H7 (cell line): ENCODE results near the gene RNF13. TPM values are rescaled to one million over a fixed set of nuclear protein-coding genes. Genes with fewer than 3 reads are reported as not detected.
"Not testable (repeated sequence)": the region's sequence is repeated elsewhere in the genome, so short reads cannot be mapped to it uniquely, and the experiment has no call there.

ENCODE experiments used
- DNase-seq: peaks from one replicate; pipeline ENCODE4 v3.0.0; 2012
- H3K27me3 ChIP-seq: 2 replicates; pipeline ENCODE4 v1.6.0; 2011; ENCODE audit warnings: mild to moderate bottlenecking, low read length; ENCODE audit not compliant: control insufficient read depth, insufficient read depth
- H3K36me3 ChIP-seq: replicated peaks from 2 replicates; pipeline ENCODE4 v1.5.1; 2011; ENCODE audit warnings: low read length; ENCODE audit not compliant: control insufficient read depth, insufficient read depth
- H3K4me3 ChIP-seq: 2 replicates; pipeline ENCODE4 v1.5.1; 2011; ENCODE audit warnings: low read depth, mild to moderate bottlenecking, control low read depth, low read length, moderate library complexity; ENCODE audit not compliant: insufficient read depth
- total RNA-seq: library from RNA; depleted of rRNA; stranded (reverse); fragments of >200 nt; shearing (Covaris generic); gene quantifications from 2 replicates; pipeline ENCODE4 v1.2.3, GENCODE V29; 2014

Gene RNF13
- total RNA-seq, 1 experiment from 2014 or later, result 31.3 TPM

- H3K36me3 ChIP-seq, result no peaks in the 10 kb centered on the region
- no peak overlapping the region for H3K4me3 ChIP-seq
- H3K27me3 ChIP-seq, result no peaks in the 10 kb centered on the region
- no peak for DNase-seq
Measured at GRCh38 chr3:149815321-149815720, 2.3 kb downstream of the RNF13 start.

DNA sequence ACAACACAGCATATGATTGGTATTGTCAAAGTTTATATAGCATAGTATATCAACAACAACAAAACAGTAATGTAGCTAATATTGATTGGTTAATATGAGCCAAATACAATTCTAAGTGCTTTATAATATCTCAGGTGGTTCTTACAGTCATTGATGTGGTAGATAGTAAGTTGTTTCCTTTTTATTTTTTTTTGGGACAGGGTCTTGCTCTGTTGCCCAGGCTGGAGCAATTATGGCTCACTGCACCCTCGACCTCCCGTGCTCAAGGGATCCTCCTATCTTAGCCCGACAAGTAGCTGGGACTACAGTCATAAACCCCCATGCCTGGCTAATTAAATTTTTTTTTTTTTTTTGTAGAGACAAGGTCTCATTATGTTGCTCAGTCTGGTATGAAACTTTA is 2.7 kb downstream of the RNF13 start:
- Histone ChIP-seq H3K36me3 (no peaks in the 10 kb centered on the region), H3K4me3 (no peak overlapping the region)
- no peak for DNase-seq

DNA sequence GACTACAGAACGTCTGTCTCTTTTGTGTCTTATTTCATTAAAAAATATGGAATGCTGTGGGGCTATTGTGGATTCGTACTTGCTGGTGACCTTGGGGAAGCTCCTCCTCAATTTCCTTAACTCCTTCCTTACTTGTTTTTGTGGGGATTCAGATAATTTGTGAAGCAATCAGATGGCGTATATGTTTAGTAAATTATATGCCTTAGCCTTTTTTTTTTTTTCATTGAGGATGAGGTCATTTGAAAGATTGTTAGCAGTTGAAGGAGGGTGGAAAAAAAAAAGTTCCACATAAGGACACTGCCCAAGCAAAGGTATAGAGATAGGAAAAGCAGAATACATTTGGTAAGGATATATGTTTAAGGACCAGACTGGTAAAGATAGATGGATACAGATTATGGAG is 3.3 kb downstream of the RNF13 start:
- Histone ChIP-seq H3K4me3 (no peak overlapping the region), H3K36me3 (no peaks in the 10 kb centered on the region), H3K27me3 (no peaks in the 10 kb centered on the region)
- DNase-seq, result no peak

More for the DNA sequence above, 2.7 kb downstream of the RNF13 start:
- no peaks in the 10 kb centered on the region for H3K27me3 ChIP-seq

GRCh38 chr3:149816986-149817385 is 4.0 kb downstream of the RNF13 start:
- Histone ChIP-seq H3K4me3 (no peak overlapping the region), H3K36me3 (no peaks in the 10 kb centered on the region), H3K27me3 (no peaks in the 10 kb centered on the region)
- DNase-seq, result no peak

GRCh38 chr3:149819432-149819831 is 6.4 kb downstream of the RNF13 start:
- Histone ChIP-seq H3K36me3 (no peaks in the 10 kb centered on the region), H3K4me3 (no peak overlapping the region), H3K27me3 (no peaks in the 10 kb centered on the region)
- no peak for DNase-seq

DNA sequence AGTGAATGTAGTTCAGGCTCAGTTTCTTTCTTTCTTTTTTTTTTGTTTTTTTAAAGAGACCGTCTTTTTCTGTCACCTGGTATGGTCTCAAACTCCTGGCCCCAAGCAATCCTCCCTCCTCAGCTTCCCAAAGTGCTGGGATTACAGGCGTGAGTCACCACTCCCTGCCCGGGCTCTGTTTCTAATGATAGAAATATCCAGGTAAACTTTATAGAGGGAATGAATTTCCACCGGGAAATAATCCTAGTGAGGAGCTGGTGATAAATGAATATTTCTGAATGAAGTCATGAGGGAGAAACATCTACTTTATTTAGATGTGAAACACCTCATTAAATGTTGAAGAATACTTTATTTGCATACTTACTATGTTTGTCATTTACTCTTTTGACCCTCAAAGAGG is 7.2 kb downstream of the RNF13 start:
- H3K27me3 ChIP-seq, result no peaks in the 10 kb centered on the region
- DNase-seq, result no peak
- no peaks in the 10 kb centered on the region for H3K36me3 ChIP-seq
- H3K4me3 ChIP-seq, result no peak overlapping the region

DNA sequence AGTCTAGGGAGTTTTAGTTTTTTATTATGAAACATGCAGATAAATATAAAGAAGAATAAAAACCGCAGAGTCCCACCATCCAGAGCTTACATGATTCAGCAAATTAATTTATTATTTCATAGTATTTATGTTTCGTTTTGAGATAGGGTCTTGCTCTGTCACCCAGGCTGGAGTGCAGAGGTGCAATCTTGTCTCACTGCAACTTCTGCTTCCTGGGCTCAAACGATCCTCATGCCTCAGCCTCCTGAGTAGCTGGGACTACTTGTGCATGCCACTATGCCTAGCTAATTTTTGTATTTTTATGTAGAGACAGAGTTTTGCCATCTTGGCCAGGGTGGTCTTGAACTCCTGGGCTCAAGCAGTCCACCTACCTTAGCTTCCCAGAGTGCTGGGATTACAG is 13.6 kb downstream of the RNF13 start:
- peaks cover 1% of the 10 kb centered on the region; the same call in 1 of the 2 replicates for H3K36me3 ChIP-seq
- no peak overlapping the region for H3K4me3 ChIP-seq
- no peaks in the 10 kb centered on the region for H3K27me3 ChIP-seq
- DNase-seq, result no peak

GRCh38 chr3:149828390-149828789 is 15.4 kb downstream of the RNF13 start:
- DNase-seq, result no peak
- H3K36me3 ChIP-seq, result peaks cover 1% of the 10 kb centered on the region; the same call in 1 of the 2 replicates
- no peaks in the 10 kb centered on the region for H3K27me3 ChIP-seq
- no peak overlapping the region for H3K4me3 ChIP-seq

GRCh38 chr3:149829631-149830030 is 16.6 kb downstream of the RNF13 start:
- not testable (repeated sequence) for H3K4me3 ChIP-seq, H3K27me3 ChIP-seq, DNase-seq, H3K36me3 ChIP-seq

DNA sequence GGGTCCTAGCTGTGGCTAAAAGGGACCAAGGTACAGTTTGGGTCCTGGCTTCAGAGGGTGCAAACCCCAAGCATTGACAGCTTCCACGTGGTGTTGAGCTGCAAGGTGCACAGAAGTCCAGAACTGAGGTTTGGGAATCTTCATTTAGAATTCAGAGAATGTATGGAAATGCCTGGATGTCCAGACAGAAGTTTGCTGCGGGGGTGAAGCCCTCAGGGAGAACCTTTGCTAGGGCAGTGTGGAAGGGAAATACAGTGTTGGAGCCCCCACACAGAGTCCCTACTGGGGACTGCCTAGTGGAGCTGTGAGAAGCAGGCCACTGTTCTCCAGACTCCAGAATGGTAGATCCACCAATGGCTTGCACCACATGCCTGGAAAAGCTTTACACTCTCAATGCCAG is 17.9 kb downstream of the RNF13 start:
- H3K36me3 ChIP-seq, result peaks cover 1% of the 10 kb centered on the region; the same call in 1 of the 2 replicates
- no peaks in the 10 kb centered on the region for H3K27me3 ChIP-seq
- DNase-seq, result no peak
- H3K4me3 ChIP-seq, result no peak overlapping the region

DNA sequence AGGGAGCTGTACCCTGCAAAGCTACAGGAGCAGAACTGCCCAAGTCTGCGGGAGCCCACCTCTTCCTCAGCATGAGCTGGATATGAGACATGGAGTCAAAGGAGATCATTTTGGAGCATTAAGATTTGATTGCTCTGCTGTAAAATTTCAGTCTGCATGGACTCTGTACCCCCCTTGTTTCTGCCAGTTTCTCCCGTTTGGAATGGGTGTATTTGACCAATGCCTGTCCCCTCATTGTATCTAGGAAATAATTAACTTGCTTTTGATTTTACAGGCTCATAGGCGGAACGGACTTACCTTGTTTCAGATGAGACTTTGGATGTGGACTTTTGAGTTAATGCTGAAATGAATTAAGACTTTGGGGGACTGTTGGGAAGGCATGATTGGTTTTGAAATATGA is 18.3 kb downstream of the RNF13 start:
- Histone ChIP-seq H3K27me3 (no peaks in the 10 kb centered on the region), H3K4me3 (no peak overlapping the region), H3K36me3 (peaks cover 1% of the 10 kb centered on the region; the same call in 1 of the 2 replicates)
- DNase-seq, result no peak

DNA sequence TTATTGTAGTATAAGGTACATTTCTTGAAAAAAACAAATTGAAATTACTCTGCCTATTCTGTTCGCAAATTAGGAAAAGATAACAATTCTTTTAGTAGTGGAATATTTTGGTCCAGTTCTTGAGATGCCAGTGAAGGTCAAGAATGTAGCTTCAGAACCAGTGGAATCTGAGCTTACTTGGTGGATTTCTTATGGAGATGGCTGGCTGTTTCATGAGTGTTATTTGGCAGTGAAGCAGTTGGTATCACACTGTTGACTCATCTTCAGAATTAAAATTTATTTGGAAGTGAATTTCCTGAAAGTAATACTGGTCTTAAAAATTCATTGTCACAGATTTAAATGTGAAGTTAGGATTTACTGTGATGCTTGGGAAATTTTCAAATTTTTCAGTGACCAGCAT is 19.1 kb downstream of the RNF13 start:
- H3K27me3 ChIP-seq, result no peaks in the 10 kb centered on the region
- peaks cover 1% of the 10 kb centered on the region; the same call in 1 of the 2 replicates for H3K36me3 ChIP-seq
- H3K4me3 ChIP-seq, result no peak overlapping the region
- no peak for DNase-seq

GRCh38 chr3:149833241-149833640 is 20.2 kb downstream of the RNF13 start:
- Histone ChIP-seq H3K27me3 (no peaks in the 10 kb centered on the region), H3K4me3 (no peak overlapping the region), H3K36me3 (peaks cover 1% of the 10 kb centered on the region)
- DNase-seq, result no peak

GRCh38 chr3:149838491-149838890 is 25.5 kb downstream of the RNF13 start:
- not testable (repeated sequence) for H3K4me3 ChIP-seq, H3K36me3 ChIP-seq, H3K27me3 ChIP-seq, DNase-seq

- not testable (repeated sequence) for H3K36me3 ChIP-seq, H3K4me3 ChIP-seq, DNase-seq, H3K27me3 ChIP-seq
Measured at GRCh38 chr3:149839469-149839868, 26.5 kb downstream of the RNF13 start.

- Histone ChIP-seq H3K27me3 (no peaks in the 10 kb centered on the region), H3K36me3 (no peaks in the 10 kb centered on the region; the same call in 1 of the 2 replicates), H3K4me3 (no peak overlapping the region)
- DNase-seq, result no peak
Measured at GRCh38 chr3:149839896-149840295, 26.9 kb downstream of the RNF13 start.
